ENCODE measurements around the gene LITAF. TPM values are rescaled to one million over a fixed set of nuclear protein-coding genes. Genes with fewer than 3 reads are reported as not detected.
"Not testable (repeated sequence)": the region's sequence is repeated elsewhere in the genome, so short reads cannot be mapped to it uniquely, and the experiment has no call there.

LITAF gene
- total RNA-seq, 8 experiments from 2014 or later, result 11.0 to 73.6 (median 27.5) TPM

- 77 to 100% (median 97%) methylated on average over 1 to 9 of the region's 11 CpGs; no CpG with 5 or more reads in 3 of the 10 experiments for WGBS, 10 experiments
- no peak overlapping the region for H3K4me3 ChIP-seq
- in situ Hi-C loops (cut with MboI; ENCODE audit: low pct_unique_long_range_greater_than_20kb in 2 of 9, low sequenced_read_pairs in 9 of 9, unreplicated experiment in 9 of 9), result loop anchor here in 2 of 9 experiments (25.0 kb wide), 2 partner anchors 284 to 566 kb away; no protein-coding TSS in a partner anchor
- H3K4me1 ChIP-seq (replicated peaks in 1 of 2), result peaks cover 0 to 6% of the 10 kb centered on the region in 2 donors
- no peak for ATAC-seq (replicated peaks in 6 of 8)
- no peak overlapping the region for H3K27ac ChIP-seq
Measured at GRCh38 chr16:11528053-11528452, 58.7 kb downstream of the LITAF start.

- in situ Hi-C loops (cut with MboI; ENCODE audit: low pct_unique_long_range_greater_than_20kb in 2 of 9, low sequenced_read_pairs in 9 of 9, unreplicated experiment in 9 of 9), result loop anchor here in 2 of 9 experiments (25.0 kb wide), 2 partner anchors 285 to 565 kb away; no protein-coding TSS in a partner anchor
Measured at GRCh38 chr16:11526655-11527350, 59.9 kb downstream of the LITAF start.

GRCh38 chr16:11524098-11524760 lies 62.5 kb downstream of the LITAF start:
- Histone ChIP-seq H3K4me1 (replicated peaks in 1 of 2) (peaks cover 0 to 8% of the 10 kb centered on the region in 2 donors), H3K27ac (no peak overlapping the region), H3K4me3 (no peak overlapping the region)
- peak in 1 of 8 experiments; percentile 30 for ATAC-seq (replicated peaks in 6 of 8)
- in situ Hi-C loops (cut with MboI; ENCODE audit: low pct_unique_long_range_greater_than_20kb in 2 of 9, low sequenced_read_pairs in 9 of 9, unreplicated experiment in 9 of 9), result no loop called here
- no CpG with 5 or more reads among the region's 6 CpGs for WGBS, 10 experiments

More at GRCh38 chr16:11526655-11527350, 59.9 kb downstream of the LITAF start:
- peaks cover 0 to 6% of the 10 kb centered on the region in 2 donors for H3K4me1 ChIP-seq (replicated peaks in 1 of 2)
- H3K4me3 ChIP-seq, result peak overlapping the region; percentile 7 to 40 (median 28)
- peak in 6 of 8 experiments; percentile 35 to 92 (median 88) for ATAC-seq (replicated peaks in 6 of 8)
- WGBS, 10 experiments, result 14 to 53% (median 33%) methylated on average over 1 to 14 of the region's 18 CpGs; no CpG with 5 or more reads in 3 of the 10 experiments
- H3K27ac ChIP-seq, result peak overlapping the region in 1 of 2 donors; percentile 64

GRCh38 chr16:11521055-11521454 lies 65.7 kb downstream of the LITAF start:
- no peak for ATAC-seq (replicated peaks in 6 of 8)
- H3K4me1 ChIP-seq (replicated peaks in 1 of 2), result peaks cover 19 to 24% of the 10 kb centered on the region in 2 donors
- in situ Hi-C loops (cut with MboI; ENCODE audit: low pct_unique_long_range_greater_than_20kb in 2 of 9, low sequenced_read_pairs in 9 of 9, unreplicated experiment in 9 of 9), result no loop called here
- H3K27ac ChIP-seq, result no peak overlapping the region
- no peak overlapping the region for H3K4me3 ChIP-seq
- 60 to 100% (median 88%) methylated on average over 1 of the region's 1 CpG; no CpG with 5 or more reads in 3 of the 10 experiments for WGBS, 10 experiments

- no peak for ATAC-seq (replicated peaks in 6 of 8)
- peaks cover 19 to 24% of the 10 kb centered on the region in 2 donors for H3K4me1 ChIP-seq (replicated peaks in 1 of 2)
- in situ Hi-C loops (cut with MboI; ENCODE audit: low pct_unique_long_range_greater_than_20kb in 2 of 9, low sequenced_read_pairs in 9 of 9, unreplicated experiment in 9 of 9), result no loop called here
- no peak overlapping the region for H3K4me3 ChIP-seq
- H3K27ac ChIP-seq, result no peak overlapping the region
- WGBS, 10 experiments, result 88 to 100% (median 91%) methylated on average over 2 to 8 of the region's 10 CpGs; no CpG with 5 or more reads in 1 of the 10 experiments
Measured at GRCh38 chr16:11520442-11520841, 66.3 kb downstream of the LITAF start.

- in situ Hi-C loops (cut with MboI; ENCODE audit: low pct_unique_long_range_greater_than_20kb in 2 of 9, low sequenced_read_pairs in 9 of 9, unreplicated experiment in 9 of 9), result no loop called here
- Histone ChIP-seq H3K4me1 (replicated peaks in 1 of 2) (peaks cover 19 to 36% of the 10 kb centered on the region in 2 donors), H3K4me3 (no peak overlapping the region), H3K27ac (peak overlapping the region; percentile 76 to 87)
- ATAC-seq (replicated peaks in 6 of 8), result peak in 5 of 8 experiments; percentile 50 to 82 (median 78)
- WGBS, 10 experiments, result 0 to 85% (median 31%) methylated on average over 1 to 4 of the region's 5 CpGs; no CpG with 5 or more reads in 6 of the 10 experiments
Measured at GRCh38 chr16:11517961-11518360, 68.8 kb downstream of the LITAF start.

GRCh38 chr16:11515540-11516430 lies 70.9 kb downstream of the LITAF start:
- peaks cover 19 to 36% of the 10 kb centered on the region in 2 donors for H3K4me1 ChIP-seq (replicated peaks in 1 of 2)
- H3K27ac ChIP-seq, result no peak overlapping the region
- ATAC-seq (replicated peaks in 6 of 8), result no peak
- in situ Hi-C loops (cut with MboI; ENCODE audit: low pct_unique_long_range_greater_than_20kb in 2 of 9, low sequenced_read_pairs in 9 of 9, unreplicated experiment in 9 of 9), result no loop called here
- WGBS, 10 experiments, result 100% methylated on average over 1 of the region's 13 CpGs; no CpG with 5 or more reads in 9 of the 10 experiments
- H3K4me3 ChIP-seq, result no peak overlapping the region

- H3K4me1 ChIP-seq (replicated peaks in 1 of 2), result peaks cover 19 to 35% of the 10 kb centered on the region in 2 donors
- no peak overlapping the region for H3K4me3 ChIP-seq
- ATAC-seq (replicated peaks in 6 of 8), result peak in 1 of 8 experiments; percentile 13
- 60 to 100% (median 91%) methylated on average over 1 to 4 of the region's 14 CpGs; no CpG with 5 or more reads in 3 of the 10 experiments for WGBS, 10 experiments
- in situ Hi-C loops (cut with MboI; ENCODE audit: low pct_unique_long_range_greater_than_20kb in 2 of 9, low sequenced_read_pairs in 9 of 9, unreplicated experiment in 9 of 9), result no loop called here
- H3K27ac ChIP-seq, result no peak overlapping the region
Measured at GRCh38 chr16:11514283-11514682, 72.4 kb downstream of the LITAF start.

- H3K4me3 ChIP-seq; in situ Hi-C loops (cut with MboI; ENCODE audit: low pct_unique_long_range_greater_than_20kb in 2 of 9, low sequenced_read_pairs in 9 of 9, unreplicated experiment in 9 of 9); H3K27ac ChIP-seq; ATAC-seq (replicated peaks in 6 of 8): not testable (repeated sequence)
- WGBS, 10 experiments, result 64 to 100% (median 92%) methylated on average over 1 to 11 of the region's 13 CpGs
- H3K4me1 ChIP-seq (replicated peaks in 1 of 2), result peaks cover 13 to 26% of the 10 kb centered on the region in 2 donors
Measured at GRCh38 chr16:11513366-11513765, 73.4 kb downstream of the LITAF start.

- Histone ChIP-seq H3K4me3 (no peak overlapping the region), H3K4me1 (replicated peaks in 1 of 2) (peaks cover 0 to 16% of the 10 kb centered on the region in 2 donors), H3K27ac (no peak overlapping the region)
- no peak for ATAC-seq (replicated peaks in 6 of 8)
- in situ Hi-C loops (cut with MboI; ENCODE audit: low pct_unique_long_range_greater_than_20kb in 2 of 9, low sequenced_read_pairs in 9 of 9, unreplicated experiment in 9 of 9), result no loop called here
- 70 to 100% (median 90%) methylated on average over 1 to 4 of the region's 6 CpGs; no CpG with 5 or more reads in 3 of the 10 experiments for WGBS, 10 experiments
Measured at GRCh38 chr16:11511801-11512200, 74.9 kb downstream of the LITAF start.

GRCh38 chr16:11511328-11511727 lies 75.4 kb downstream of the LITAF start:
- 30 to 100% (median 69%) methylated on average over 1 to 2 of the region's 2 CpGs; no CpG with 5 or more reads in 1 of the 10 experiments for WGBS, 10 experiments
- Histone ChIP-seq H3K27ac (no peak overlapping the region), H3K4me3 (no peak overlapping the region), H3K4me1 (replicated peaks in 1 of 2) (peaks cover under 1 to 21% of the 10 kb centered on the region in 2 donors)
- in situ Hi-C loops (cut with MboI; ENCODE audit: low pct_unique_long_range_greater_than_20kb in 2 of 9, low sequenced_read_pairs in 9 of 9, unreplicated experiment in 9 of 9), result no loop called here
- no peak for ATAC-seq (replicated peaks in 6 of 8)

GRCh38 chr16:11510178-11510973 lies 76.3 kb downstream of the LITAF start:
- no peak for ATAC-seq (replicated peaks in 6 of 8)
- Histone ChIP-seq H3K4me3 (no peak overlapping the region), H3K4me1 (replicated peaks in 1 of 2) (peaks cover 6 to 30% of the 10 kb centered on the region in 2 donors), H3K27ac (no peak overlapping the region)
- 28 to 100% (median 52%) methylated on average over 1 to 8 of the region's 12 CpGs; no CpG with 5 or more reads in 1 of the 10 experiments for WGBS, 10 experiments
- in situ Hi-C loops (cut with MboI; ENCODE audit: low pct_unique_long_range_greater_than_20kb in 2 of 9, low sequenced_read_pairs in 9 of 9, unreplicated experiment in 9 of 9), result no loop called here
